Measurements from ENCODE around the gene SLC26A1. TPM values are rescaled to one million over a fixed set of nuclear protein-coding genes. Genes with fewer than 3 reads are reported as not detected.

The SLC26A1 gene
- total RNA-seq, 1 experiment from 2014 or later, result 0.85 TPM

GRCh38 chr4:970854-971520 lies 22.2 kb downstream of the SLC26A1 start (continued):
- TF ChIP-seq ZNF532 (CRISPR knock-in tag; IDR thresholded peaks at IDR 0.05; ENCODE audit: borderline replicate concordance), result no peak
- no peak for TF ChIP-seq NFATC4 (CRISPR knock-in tag; IDR thresholded peaks at IDR 0.05)
- TF ChIP-seq ZNF121 (CRISPR knock-in tag; IDR thresholded peaks at IDR 0.05), result no peak
- TF ChIP-seq JAZF1 (CRISPR knock-in tag; IDR thresholded peaks at IDR 0.05), result no peak
- TF ChIP-seq PRDM15 (CRISPR knock-in tag; IDR thresholded peaks at IDR 0.05), result no peak
- no peak for TF ChIP-seq ELF4 (CRISPR knock-in tag; IDR thresholded peaks at IDR 0.05; ENCODE audit: low read depth)
- no peak for TF ChIP-seq HMGXB4 (CRISPR knock-in tag; IDR thresholded peaks at IDR 0.05)
- no peak for TF ChIP-seq MLX (CRISPR knock-in tag; IDR thresholded peaks at IDR 0.05)
- TF ChIP-seq TEAD4 (CRISPR knock-in tag; IDR thresholded peaks at IDR 0.05), result no peak
- no peak for TF ChIP-seq NR3C1 (CRISPR knock-in tag; conservative IDR thresholded peaks at IDR 0.05; ENCODE audit: low read depth)
- TF ChIP-seq TCF7 (CRISPR knock-in tag; IDR thresholded peaks at IDR 0.05; ENCODE audit: low read depth), result no peak
- no peak for TF ChIP-seq USF1 (CRISPR knock-in tag; IDR thresholded peaks at IDR 0.05)
- no peak for TF ChIP-seq IRF1 (CRISPR knock-in tag; IDR thresholded peaks at IDR 0.05)
- no peak for TF ChIP-seq TEAD1 (CRISPR knock-in tag; IDR thresholded peaks at IDR 0.05)
- no peak for TF ChIP-seq CBFB (CRISPR knock-in tag; IDR thresholded peaks at IDR 0.05; ENCODE audit: low read depth)
